Eye (tissue), 1 donor: ENCODE measurements around the gene C9orf72.
"Not testable (repeated sequence)": the region's sequence is repeated elsewhere in the genome, so short reads cannot be mapped to it uniquely, and the experiment has no call there.

Experiments used
- DNase-seq: peaks from one replicate; pipeline ENCODE4 v3.0.0-alpha.2; 2015

Gene C9orf72, protein sequence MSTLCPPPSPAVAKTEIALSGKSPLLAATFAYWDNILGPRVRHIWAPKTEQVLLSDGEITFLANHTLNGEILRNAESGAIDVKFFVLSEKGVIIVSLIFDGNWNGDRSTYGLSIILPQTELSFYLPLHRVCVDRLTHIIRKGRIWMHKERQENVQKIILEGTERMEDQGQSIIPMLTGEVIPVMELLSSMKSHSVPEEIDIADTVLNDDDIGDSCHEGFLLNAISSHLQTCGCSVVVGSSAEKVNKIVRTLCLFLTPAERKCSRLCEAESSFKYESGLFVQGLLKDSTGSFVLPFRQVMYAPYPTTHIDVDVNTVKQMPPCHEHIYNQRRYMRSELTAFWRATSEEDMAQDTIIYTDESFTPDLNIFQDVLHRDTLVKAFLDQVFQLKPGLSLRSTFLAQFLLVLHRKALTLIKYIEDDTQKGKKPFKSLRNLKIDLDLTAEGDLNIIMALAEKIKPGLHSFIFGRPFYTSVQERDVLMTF

DNA sequence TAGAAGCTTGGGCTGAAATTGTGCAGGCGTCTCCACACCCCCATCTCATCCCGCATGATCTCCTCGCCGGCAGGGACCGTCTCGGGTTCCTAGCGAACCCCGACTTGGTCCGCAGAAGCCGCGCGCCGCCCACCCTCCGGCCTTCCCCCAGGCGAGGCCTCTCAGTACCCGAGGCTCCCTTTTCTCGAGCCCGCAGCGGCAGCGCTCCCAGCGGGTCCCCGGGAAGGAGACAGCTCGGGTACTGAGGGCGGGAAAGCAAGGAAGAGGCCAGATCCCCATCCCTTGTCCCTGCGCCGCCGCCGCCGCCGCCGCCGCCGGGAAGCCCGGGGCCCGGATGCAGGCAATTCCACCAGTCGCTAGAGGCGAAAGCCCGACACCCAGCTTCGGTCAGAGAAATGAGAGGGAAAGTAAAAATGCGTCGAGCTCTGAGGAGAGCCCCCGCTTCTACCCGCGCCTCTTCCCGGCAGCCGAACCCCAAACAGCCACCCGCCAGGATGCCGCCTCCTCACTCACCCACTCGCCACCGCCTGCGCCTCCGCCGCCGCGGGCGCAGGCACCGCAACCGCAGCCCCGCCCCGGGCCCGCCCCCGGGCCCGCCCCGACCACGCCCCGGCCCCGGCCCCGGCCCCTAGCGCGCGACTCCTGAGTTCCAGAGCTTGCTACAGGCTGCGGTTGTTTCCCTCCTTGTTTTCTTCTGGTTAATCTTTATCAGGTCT lies at the start of gene C9orf72:
Gene C9orf72 (minus strand): TSS at position 564 of the 716 bp plus-strand sequence. CDS start 6,361 bp downstream, outside the sequence.
- DNase-seq, result no peak

DNA sequence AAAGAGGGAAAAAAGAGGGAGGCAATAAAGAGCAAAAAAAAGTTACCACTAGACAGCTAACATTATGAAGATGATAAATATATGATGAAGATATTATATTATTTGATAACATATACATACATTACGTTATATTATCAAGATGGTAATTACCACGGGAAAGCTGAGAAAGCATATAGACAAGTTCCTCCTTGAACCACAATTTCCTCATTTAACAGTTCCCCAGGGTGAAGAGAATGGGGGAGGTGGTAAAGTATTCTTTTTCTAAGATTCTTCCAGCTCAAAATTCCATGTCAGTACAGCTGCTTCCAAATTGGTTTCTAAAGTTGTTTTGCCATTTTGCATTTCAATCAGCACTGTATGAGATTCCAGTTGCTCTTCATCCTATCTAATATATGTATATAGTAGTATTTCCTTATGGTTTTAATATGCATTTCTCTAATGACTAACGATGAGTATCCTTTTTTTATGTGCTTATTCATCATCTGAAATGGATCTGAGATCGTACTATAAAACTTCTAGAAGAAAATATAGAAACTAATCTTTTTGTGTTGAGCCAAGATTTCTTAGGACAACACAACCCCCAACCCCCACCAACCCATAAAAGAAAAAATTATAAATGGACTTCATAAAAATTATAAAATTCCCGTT lies 49.5 kb upstream of the C9orf72 start:
- no peak for DNase-seq

DNA sequence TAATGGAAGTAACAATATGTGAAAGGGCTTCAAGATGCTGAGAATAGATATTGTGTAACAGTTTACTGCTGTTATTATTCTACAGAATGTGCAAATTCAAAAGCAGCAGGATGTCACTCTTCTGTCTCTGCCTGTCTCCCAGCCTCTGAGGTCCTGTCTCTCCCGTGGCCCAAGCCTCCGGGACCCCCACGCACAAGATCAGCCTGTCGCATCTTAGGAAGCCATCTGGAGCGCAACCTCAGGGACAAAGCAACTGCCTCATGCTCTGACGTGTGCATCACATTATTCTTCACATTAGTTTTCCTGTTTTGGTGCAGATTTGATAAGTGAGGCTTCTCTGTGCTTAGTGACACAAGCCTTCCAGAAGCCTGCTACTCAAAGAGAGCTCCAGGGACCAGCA lies 46.5 kb upstream of the C9orf72 start:
- DNase-seq, result no peak

DNA sequence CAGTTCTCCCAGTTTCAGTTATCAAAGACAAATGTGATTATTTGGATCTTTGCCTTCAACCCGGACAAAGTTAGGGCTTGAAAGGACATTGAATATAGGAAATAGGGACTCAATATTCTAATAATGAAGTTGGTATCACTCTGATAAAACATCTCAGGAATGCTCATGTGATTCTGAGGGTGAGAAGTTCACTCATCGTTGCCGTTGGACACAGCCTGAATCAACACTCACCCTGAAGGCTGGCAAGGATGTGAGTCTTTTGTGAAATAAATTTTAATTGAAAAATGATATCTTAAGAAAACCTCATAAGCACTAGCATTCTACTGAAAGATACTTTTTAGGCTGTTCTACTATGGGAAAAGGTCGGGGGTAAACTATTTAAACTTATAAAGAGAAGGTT lies 44.8 kb upstream of the C9orf72 start:
- peak; percentile 10 for DNase-seq

DNA sequence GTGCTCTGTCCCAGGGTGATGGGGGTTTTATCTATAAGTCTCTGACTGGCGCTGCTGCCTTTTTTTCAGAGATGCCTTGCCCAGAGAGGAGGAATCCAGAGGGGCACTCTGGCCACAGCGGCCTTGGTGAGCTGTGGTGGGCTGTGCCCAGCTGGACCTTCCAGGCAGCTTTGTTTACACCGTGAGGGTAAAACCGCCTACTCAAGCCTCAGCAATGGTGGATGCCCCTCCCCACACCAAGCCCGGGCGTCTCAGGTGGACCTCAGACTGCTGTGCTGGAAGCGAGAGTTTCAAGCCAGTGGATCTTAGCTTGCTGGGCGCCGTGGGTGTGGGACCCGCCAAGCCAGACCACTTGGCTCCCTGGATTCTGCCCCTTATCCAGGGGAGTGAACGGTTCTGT lies 41.3 kb upstream of the C9orf72 start:
- no peak for DNase-seq

DNA sequence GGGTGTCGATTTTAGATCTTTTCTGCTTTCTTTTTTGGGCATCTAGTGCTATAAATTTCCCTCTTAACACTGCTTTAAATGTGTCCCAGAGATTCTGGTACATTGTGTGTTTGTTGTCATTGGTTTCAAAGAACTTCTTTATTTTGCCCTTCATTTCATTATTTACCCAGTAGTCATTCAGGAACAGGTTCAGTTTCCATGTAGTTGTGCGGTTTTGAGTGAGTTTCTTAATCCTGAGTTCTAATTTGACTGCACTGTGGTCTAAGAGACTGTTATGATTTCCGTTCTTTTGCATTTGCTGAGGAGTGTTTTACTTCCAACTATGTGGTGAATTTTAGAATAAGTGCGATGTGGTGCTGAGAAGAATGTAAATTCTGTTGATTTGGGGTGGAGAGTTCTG lies 38.8 kb upstream of the C9orf72 start:
- DNase-seq, result not testable (repeated sequence)

DNA sequence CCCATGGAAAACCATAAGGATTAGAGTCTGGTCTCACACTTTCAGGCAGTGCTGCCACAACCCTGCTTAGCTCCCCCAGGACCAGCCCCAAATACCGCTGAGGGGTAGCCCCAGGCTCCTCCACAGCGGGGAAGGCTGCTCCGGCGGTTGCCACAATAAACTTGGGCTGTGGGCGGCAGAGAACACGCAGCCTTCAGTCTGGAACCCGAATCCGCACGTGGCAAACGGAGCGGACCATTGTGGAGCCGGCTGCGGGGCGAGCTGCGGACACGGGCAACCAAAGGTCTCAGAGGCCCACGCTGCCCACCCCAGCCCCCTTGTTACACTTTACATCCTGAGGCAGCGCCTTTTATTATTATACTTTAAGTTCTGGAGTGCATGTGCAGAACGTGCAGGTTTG lies 37.3 kb upstream of the C9orf72 start:
- DNase-seq, result no peak

DNA sequence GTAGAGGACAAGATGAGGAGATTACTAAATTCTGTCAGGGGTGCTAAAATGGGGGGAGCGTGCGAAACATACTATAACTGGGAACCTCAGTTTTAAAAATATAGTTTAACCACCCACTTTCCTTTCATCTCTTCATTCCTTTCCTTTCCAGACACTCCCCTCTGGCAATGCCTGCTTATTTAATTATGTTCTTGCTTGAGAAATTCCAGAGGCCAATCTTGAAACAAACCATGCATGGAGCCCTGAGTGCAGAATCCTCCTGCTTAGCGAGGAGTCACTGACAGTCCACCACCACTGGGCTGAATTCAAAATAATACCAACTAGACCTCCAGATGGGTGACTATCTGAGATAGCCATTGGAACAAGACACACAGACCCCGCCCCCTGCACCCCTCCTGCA lies 29.7 kb upstream of the C9orf72 start:
- DNase-seq, result no peak

DNA sequence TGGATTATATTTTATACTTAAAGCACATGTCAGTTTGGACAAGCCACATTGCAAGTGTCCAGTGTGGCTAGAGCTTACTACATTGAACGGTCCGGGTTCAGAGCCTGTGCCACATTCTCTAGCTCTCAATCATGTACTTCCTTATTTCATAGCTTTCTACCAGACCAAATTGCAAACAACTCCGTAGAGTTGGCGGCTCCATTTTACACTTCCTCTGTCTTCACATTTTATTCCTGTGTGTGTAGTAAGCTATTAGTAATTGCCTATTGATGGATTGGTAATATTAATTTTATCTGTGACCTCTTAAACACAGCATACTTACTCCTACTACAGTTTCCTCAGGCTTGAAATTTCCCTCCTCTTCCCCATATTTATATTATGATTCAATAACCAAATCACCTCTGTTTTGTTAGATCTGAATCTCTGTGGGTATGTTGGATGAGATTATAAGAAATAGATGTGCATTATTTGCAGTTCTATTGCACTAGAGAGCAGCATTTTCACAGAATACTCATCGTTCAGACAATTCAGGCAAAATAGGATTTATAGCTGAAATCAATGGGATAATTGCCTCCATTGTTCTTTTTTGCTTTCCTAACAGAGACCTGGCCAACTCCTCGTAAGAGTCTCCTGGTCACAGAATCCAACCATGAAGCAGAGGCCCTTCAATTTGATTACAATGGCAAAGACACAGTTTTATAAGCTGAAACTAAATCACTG lies 29.0 kb upstream of the C9orf72 start:
- DNase-seq, result no peak

DNA sequence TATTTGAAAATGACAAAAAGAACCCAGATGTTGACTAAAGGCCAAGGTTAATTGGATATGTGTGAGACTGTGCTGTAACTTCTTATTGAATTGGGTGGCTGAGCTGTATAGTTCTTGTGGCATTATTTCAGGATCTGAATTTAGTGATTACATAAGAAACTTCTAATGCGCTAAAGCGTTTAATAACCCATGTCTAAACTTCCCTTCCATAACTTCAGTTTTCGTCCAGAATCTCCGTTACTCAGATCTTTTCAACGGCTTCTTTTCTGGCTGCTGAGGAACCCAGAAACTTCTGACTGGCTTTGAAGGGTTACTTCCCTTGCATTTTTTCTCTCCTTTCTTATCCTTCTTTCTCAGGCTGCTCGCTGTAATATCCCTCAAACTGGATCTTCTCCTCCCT lies 28.1 kb upstream of the C9orf72 start:
- no peak for DNase-seq

DNA sequence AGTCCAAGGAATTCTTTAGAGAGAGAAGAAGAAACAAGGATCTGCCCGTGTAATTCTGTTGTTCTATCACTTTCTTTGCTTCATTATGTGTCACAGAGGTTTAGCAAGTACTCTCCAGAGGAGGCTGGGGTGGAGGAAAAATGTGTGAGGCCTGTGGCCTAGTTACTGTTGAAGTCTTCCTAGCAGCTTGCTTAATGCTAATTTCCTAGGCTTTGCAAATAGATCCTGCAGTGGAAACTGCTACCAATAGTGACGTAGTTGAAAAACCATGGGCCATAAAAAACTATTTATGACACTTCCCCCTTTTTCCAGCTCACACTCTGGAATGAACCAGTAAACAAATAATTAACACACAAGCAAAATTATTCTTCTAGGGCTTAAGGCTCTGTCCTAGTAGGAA lies 27.0 kb upstream of the C9orf72 start:
- no peak for DNase-seq

DNA sequence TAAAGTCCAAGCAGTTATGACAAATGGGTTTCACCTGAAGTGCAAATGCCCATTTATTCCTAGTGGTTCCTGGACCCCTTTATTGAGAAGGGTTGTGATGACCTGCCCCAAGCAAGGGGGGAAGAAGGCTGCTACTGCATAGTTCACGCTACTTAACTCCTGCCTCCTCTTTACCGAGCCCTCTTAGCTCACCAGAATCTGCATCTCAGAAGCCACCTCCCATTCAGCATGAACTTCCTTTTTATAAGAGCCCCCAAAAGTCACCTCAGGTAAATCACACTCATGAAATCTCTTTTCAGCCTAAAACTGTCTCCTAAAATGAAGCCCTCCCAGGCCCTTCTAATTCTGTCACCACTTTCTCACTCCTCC lies 26.6 kb upstream of the C9orf72 start:
- DNase-seq, result no peak

DNA sequence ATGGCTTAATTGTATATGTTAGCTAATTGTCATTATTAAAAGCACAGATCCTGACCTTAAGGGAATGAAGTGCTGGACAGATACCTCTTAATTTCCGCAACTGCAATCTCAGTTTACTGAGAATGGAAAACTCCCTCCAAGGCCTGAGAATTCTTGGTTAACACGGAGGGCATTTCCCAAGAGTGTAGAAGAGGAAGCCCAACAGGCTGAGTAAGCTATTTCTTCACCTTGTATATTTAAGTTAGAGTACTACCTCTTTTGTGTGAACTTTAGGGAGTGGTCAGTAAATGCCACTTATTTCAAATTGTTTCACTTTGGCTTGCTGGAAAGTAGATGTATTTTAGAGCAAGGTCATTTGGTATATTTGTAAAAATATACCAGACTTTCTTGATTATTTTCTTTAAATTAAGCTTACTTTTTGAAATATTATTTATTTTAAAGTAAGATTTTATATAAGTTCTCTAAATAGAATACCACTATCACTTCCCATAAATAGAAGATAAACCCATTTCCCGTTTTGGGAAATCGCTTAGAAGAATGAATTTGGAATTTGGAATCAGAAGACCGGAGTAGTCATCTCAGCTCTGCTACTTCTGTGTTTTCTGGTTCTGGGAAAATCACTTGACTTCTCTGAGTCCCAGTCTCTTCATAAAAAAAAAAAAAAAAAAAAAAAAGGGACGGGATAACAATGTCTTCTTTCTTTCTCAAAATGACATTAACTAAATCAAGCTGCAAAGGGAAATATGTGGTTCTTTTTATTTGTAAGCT lies 26.0 kb upstream of the C9orf72 start:
- no peak for DNase-seq

DNA sequence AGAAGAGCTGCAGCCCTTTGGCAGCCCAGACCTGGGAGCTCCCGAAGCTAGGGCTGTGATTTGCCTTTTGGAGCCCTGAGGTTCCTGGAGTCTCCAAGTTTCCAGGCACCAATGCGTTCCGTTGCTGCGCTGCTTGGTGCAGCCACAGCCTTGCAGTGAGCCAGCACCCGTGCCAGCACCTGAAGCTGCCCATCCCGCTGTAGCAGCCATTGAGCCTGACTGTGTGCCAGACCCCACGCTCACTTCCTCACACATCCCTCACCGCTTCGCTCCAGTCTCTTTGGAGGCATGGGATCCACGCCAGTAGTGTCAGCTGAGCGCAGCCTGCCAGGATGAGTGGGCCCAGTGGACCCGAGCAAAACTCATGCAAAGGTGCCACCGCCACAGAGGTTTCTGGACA lies 22.5 kb upstream of the C9orf72 start:
- DNase-seq, result no peak

DNA sequence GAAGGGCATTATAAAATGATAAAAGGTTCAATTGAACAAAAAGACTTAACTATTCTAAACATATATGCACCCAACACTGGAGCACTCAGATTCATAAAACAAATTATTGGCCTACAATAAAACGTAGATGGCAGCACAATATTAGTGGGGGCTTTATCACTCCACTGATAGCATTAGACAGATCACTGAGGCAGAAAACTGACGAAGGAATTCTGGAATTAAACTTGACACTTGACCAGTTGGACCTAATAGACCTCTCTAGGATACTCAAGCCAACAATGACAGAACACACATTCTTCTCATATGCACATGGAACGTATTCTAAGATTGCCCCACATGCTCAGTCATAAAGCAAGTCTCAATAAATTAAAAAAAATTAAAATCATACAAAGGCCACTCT lies 18.4 kb upstream of the C9orf72 start:
- DNase-seq, result peak; percentile 81

DNA sequence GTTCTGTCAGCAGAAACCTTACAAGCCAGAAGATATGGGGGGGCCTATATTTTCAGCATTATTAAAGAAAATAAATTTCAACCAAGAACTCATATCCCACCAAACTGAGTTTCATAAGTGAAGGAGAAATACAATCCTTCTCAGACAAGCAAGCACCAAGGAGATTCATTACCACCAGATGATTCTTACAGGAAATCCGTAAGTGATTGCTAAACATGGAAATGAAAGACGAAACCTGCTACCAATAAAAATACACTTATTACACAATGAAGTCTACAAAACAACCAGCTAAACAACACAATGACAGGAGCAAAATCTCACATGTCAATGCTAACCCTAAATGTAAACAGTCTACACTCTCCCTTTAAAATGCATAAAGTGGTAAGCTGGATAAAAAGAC lies 17.8 kb upstream of the C9orf72 start:
- no peak for DNase-seq

DNA sequence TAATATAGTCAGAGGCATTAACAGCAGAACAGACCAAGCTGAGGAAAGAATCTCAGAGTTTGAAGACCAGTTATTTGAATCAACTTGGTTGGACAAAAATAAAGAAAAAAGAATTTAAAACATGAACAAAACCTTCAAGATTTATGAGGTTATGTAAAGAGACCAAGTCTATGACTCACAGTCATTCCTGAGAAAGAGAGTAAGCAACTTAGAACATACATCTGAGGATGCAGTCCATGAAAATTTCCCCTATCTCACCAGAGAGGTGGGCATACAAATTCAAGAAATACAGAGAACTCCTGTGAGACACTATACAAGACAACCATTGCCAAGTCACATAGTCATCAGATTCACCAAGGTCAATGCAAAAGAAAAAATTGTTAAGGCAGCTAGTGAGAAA lies 17.4 kb upstream of the C9orf72 start:
- no peak for DNase-seq

DNA sequence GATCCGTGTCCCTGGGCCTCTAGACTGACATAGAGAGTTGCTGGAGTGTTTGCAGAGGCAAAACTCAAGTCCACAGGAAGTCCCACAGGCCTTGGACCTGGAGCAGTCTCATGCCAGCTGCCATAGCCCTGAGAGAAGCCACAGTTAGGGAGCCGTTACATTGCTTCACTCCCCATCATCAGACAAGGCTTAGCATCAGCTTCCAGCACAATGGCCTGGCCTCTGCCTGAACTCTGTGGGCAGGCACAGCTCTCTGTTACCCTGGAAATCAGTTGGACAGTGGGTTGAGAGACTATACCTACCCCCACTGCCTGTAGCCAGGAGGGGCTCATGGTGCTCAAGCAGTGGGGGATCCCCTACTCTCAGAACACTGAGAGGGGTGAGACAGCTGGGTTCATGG lies 16.2 kb upstream of the C9orf72 start:
- peak; percentile 42 for DNase-seq

DNA sequence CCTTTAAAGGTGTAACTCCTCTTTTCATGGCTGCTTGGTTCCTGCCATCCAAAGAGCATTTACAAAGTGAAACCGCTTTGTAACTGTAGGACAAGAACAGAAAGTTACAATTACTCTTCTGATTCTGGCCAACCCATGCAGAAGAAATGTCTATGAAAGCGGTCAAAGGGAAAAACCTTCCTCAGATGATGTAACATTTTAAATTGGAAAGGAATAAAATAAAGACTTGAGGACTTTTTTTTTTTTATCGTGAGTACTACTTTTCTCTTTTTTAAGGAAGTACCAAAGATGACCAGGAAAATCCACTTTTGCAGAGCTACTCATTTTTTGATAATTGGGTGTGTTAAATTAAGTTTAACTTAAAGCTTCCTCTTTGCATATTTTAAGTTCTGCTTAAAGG lies 13.0 kb upstream of the C9orf72 start:
- no peak for DNase-seq

DNA sequence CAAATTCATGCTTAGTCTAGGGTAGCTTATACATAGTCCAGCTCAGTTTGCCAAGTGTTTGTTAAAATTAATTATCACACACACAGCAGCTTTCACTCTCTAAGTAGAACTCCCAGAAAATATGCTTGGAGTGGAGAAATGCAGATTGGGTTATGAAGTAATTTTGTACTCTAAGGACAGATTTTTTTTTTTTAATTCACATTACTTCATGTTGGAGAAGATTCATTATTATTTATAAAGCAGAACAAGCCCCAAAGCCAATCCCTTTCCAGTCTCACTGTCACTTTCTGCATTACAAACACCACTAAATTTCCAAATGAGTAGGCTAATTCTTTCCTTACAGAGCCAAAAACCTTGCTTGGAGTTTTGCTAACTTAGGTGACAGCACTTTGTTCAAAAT lies 11.7 kb upstream of the C9orf72 start:
- no peak for DNase-seq

DNA sequence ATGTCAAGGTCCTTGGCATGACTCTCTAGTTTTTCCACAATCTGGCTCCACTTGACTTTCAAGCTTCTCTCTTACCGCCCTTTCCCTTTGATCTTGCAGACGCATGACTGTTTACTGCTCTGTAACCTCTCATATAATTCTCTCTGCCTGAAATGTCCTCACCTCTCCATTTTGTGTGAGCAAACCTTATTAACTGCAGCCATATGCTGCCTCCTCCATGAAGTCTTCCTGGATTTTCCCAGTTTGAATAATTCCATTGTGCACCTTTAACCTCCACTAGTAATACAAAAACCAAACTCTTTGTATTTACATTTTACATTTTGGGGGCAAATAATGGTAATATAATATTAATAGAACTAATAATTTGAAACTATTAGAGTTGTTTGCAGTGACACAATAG lies 9.5 kb upstream of the C9orf72 start:
- DNase-seq, result no peak

DNA sequence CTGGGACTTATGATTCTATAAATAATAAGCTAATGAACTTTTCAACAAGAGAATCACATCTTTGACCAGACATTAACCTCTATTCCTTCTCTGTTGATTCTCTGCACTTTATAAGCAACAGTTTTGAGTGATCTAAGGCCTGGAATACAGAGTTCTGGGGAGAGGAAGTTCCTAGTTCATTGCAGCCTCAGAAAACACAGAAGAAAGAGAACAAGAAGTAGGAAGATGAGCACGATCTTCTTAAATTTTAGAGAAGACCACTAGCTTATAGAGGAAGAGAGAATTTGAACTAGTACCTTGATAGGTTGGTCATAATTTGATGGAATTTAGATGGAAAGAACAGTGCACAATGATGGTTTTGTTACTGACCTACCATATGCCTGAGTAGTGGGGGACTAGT lies 8.5 kb upstream of the C9orf72 start:
- no peak for DNase-seq
